GM21723 (cell line): ENCODE results near the gene ARSH.
"Not testable (repeated sequence)": the region's sequence is repeated elsewhere in the genome, so short reads cannot be mapped to it uniquely, and the experiment has no call there.

Source experiments
- ATAC-seq: cut with Tn5 transposase; IDR thresholded peaks from one replicate; pipeline ENCODE4 v1.9.1; 2021; ENCODE audit warnings: mild to moderate bottlenecking, moderate library complexity; ENCODE audit not compliant: unreplicated experiment

Gene ARSH

GRCh38 chrX:3006495-3006894 is at the start of gene ARSH:
ARSH (plus strand) TSS chrX:3006546; CDS start chrX:3006613, 67 bp downstream.
- ATAC-seq = no peak

- no peak for ATAC-seq
These were observed 48.1 kb upstream of the ARSH start for GRCh38 chrX:2958199-2958598.

- ATAC-seq = no peak
These were observed 45.4 kb upstream of the ARSH start for GRCh38 chrX:2960861-2961515.

GRCh38 chrX:2962381-2962780 is 44.0 kb upstream of the ARSH start:
- no peak for ATAC-seq

GRCh38 chrX:2963449-2963848 is 42.9 kb upstream of the ARSH start:
- ATAC-seq = not testable (repeated sequence)

- ATAC-seq = not testable (repeated sequence)
These were observed 42.2 kb upstream of the ARSH start for GRCh38 chrX:2963992-2964794.

GRCh38 chrX:2965965-2966364 is 40.4 kb upstream of the ARSH start:
- ATAC-seq = peak; percentile 75

- no peak for ATAC-seq
These were observed 39.3 kb upstream of the ARSH start for GRCh38 chrX:2967012-2967411.

- no peak for ATAC-seq
These were observed 38.8 kb upstream of the ARSH start for GRCh38 chrX:2967584-2967983.

- no peak for ATAC-seq
These were observed 38.1 kb upstream of the ARSH start for GRCh38 chrX:2967998-2968909.

- ATAC-seq = no peak
These were observed 37.3 kb upstream of the ARSH start for GRCh38 chrX:2969021-2969420.

GRCh38 chrX:2972391-2972790 is 34.0 kb upstream of the ARSH start:
- no peak for ATAC-seq

GRCh38 chrX:2974961-2975360 is 31.4 kb upstream of the ARSH start:
- no peak for ATAC-seq

- not testable (repeated sequence) for ATAC-seq
These were observed 27.7 kb upstream of the ARSH start for GRCh38 chrX:2978639-2979038.

- ATAC-seq = no peak
These were observed 22.0 kb upstream of the ARSH start for GRCh38 chrX:2984342-2984741.

- ATAC-seq = no peak
These were observed 16.8 kb upstream of the ARSH start for GRCh38 chrX:2989565-2989964.

GRCh38 chrX:3010532-3010931 is 4.2 kb downstream of the ARSH start:
- ATAC-seq = no peak

- ATAC-seq = no peak
These were observed 11.1 kb downstream of the ARSH start for GRCh38 chrX:3017492-3017891.

- no peak for ATAC-seq
These were observed 17.8 kb downstream of the ARSH start for GRCh38 chrX:3024176-3024575.

GRCh38 chrX:3026074-3026815 is 19.9 kb downstream of the ARSH start:
- ATAC-seq = no peak

- no peak for ATAC-seq
These were observed 22.8 kb downstream of the ARSH start for GRCh38 chrX:3029129-3029528.
